RPMI7951 (cell line): ENCODE data around the gene PLD1. TPM values are rescaled to one million over a fixed set of nuclear protein-coding genes. Genes with fewer than 3 reads are reported as not detected.

Experiments used
- DNase-seq: peaks from one replicate; pipeline ENCODE4 v3.0.0-alpha.2; 2012; ENCODE audit warnings: low read depth
- total RNA-seq: library from RNA; depleted of rRNA; stranded (reverse); fragments of >200 nt; shearing (Covaris generic); gene quantifications from 2 replicates; pipeline ENCODE4 v1.2.3, GENCODE V29; 2014

PLD1 gene
- total RNA-seq, 1 experiment from 2014 or later: 10.9 TPM

- DNase-seq: peak; percentile 11
Measured at GRCh38 chr3:171620825-171621434, 189.4 kb downstream of the PLD1 start.

- DNase-seq: no peak
Measured at GRCh38 chr3:171616798-171617197, 193.5 kb downstream of the PLD1 start.

- no peak for DNase-seq
Measured at GRCh38 chr3:171615686-171616085, 194.6 kb downstream of the PLD1 start.

GRCh38 chr3:171615281-171615680 is 195.0 kb downstream of the PLD1 start:
- no peak for DNase-seq

- DNase-seq: no peak
Measured at GRCh38 chr3:171614318-171614921, 195.9 kb downstream of the PLD1 start.

- DNase-seq: no peak
Measured at GRCh38 chr3:171607452-171607851, 202.8 kb downstream of the PLD1 start.

- peak; percentile 56 for DNase-seq
Measured at GRCh38 chr3:171606151-171606751, 204.0 kb downstream of the PLD1 start.

- no peak for DNase-seq
Measured at GRCh38 chr3:171604370-171604769, 205.9 kb downstream of the PLD1 start.

GRCh38 chr3:171602072-171602471 is 208.2 kb downstream of the PLD1 start:
- DNase-seq: no peak

- DNase-seq: no peak
Measured at GRCh38 chr3:171600030-171600429, 210.3 kb downstream of the PLD1 start.

GRCh38 chr3:171598990-171599389 is 211.3 kb downstream of the PLD1 start:
- no peak for DNase-seq

- no peak for DNase-seq
Measured at GRCh38 chr3:171592786-171593185, 217.5 kb downstream of the PLD1 start.

GRCh38 chr3:171591070-171591469 is 219.2 kb downstream of the PLD1 start:
- no peak for DNase-seq

GRCh38 chr3:171586274-171586673 is 224.0 kb downstream of the PLD1 start:
- DNase-seq: no peak

GRCh38 chr3:171585039-171585438 is 225.2 kb downstream of the PLD1 start:
- DNase-seq: no peak

GRCh38 chr3:171584100-171584499 is 226.2 kb downstream of the PLD1 start:
- no peak for DNase-seq

GRCh38 chr3:171574556-171575240 is 235.6 kb downstream of the PLD1 start:
- DNase-seq: no peak

- DNase-seq: peak; percentile 74
Measured at GRCh38 chr3:171569571-171570132, 240.6 kb downstream of the PLD1 start.

- no peak for DNase-seq
Measured at GRCh38 chr3:171568766-171569165, 241.5 kb downstream of the PLD1 start.

- peak; percentile 49 for DNase-seq
Measured at GRCh38 chr3:171566803-171567422, 243.4 kb downstream of the PLD1 start.

GRCh38 chr3:171565481-171566058 is 244.7 kb downstream of the PLD1 start:
- no peak for DNase-seq
